ENCODE measurements around the gene BCR. TPM values are rescaled to one million over a fixed set of nuclear protein-coding genes. Genes with fewer than 3 reads are reported as not detected.

Gene BCR
- polyA plus RNA-seq, 4 donors: 31.9 to 63.5 (median 50.2) TPM

DNA sequence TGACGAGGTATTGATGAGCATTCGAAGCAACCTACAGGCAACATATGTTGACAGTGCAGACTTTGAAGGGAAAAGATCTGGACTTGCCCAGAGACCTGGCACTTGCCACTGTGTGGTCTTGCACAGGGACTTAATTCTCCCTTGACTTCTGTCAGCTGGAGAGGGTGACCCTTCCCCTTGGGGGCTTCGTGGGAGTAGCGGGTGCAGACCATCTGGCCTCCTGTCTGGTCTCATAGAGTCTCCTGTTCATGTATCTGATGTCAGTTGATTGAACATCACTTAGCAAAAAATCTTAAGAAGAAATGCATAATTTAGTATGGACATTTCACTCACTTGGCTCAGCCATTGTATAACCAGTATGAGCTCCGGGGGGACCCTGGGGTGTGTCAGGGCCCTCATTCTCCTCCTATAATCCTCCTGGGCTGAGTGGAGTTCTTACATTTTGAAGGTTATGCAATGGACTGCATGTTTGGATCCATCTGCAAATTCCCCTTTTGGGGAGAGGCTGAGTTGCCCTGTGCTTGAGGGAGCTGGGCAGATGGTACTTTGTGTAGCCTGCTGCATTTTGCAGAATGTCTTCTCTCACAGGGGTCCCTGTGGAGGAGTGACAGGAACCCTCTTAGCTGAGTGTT, 13.0 kb downstream of the BCR start:
- no peak for DNase-seq (ENCODE audit: low read depth in 4 of 4, low spot score in 3 of 4)

DNA sequence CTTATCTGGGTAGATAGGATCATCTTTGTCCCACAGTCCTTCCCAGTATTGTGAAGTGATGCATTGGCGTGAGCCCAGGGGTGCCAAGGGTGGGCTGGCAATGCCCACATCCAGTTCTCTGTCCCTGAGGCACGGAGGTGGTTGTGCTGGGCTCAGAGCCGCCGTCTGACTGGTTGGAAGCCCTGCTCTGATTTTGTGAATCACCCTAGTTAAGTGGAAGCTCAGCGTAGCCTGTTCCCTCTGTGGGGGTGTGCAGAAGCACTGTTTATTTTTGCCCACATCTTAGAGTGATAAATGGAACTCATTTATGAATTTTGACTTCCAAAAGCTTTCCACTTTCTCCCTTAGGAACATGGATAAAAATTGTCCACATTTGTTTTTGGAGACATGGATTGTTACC, 13.6 kb downstream of the BCR start:
- DNase-seq (ENCODE audit: low read depth in 4 of 4, low spot score in 3 of 4): no peak

DNA sequence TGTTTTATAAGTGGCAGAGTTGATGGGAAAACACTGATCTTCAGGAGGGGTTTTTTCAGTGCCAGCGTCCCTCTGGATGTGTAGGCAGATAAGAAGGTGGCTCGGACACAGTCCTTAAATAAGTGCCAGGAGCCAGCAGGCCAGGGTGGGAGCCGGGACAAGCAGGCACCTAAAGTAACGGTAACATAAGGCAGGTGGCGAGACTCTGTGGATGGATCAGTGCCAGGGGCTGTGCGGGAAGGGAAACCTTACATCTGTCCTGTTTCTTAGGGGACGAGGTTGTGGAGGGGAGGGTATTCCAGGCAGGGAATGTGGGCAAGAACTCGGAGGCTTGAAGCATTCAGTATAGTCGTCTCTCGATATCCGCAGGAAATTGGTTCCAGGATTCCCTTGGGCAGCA, 15.9 kb downstream of the BCR start:
- no peak for DNase-seq (ENCODE audit: low read depth in 4 of 4, low spot score in 3 of 4)

DNA sequence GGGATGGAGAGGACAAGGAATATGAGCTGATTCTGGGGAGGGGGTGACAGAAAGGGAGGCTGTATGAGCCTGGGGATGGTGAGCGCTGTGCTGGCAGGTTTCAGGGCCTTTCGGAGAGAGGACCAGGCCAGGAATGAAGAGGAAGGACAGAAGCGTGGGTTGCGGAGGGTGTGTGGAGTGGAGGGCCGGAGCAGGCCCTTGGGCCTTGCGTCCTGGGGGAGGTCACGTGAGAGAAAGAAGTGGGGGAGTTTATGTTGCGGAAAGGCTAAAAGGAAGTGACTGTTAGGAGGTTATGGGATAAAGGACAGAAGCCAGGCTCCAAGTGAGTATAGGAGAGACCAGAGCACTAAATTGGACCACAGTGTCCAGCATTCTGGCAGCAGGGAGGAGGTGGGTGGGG, 17.5 kb downstream of the BCR start:
- DNase-seq (ENCODE audit: low read depth in 4 of 4, low spot score in 3 of 4): no peak

DNA sequence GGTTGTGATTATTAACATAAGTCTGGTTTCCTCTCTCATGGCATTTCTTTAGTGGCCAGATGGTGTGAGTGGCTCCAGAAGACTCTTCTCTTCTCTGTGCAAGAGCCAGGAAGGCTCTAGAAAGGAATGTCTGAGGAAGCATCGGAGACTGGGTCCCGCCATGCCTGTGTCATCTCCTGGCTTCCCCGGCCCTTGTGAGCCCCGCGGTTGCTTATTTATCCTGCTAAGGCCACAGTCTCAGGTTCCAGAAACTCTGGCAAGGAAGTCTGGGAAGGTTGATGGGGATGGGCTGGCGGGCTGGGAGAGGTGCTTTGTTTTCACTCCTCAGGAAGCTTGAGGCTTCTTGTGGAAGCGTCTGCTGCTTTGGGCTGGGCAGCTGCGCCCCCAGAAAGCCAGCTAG, 18.9 kb downstream of the BCR start:
- no peak for DNase-seq (ENCODE audit: low read depth in 4 of 4, low spot score in 3 of 4)

DNA sequence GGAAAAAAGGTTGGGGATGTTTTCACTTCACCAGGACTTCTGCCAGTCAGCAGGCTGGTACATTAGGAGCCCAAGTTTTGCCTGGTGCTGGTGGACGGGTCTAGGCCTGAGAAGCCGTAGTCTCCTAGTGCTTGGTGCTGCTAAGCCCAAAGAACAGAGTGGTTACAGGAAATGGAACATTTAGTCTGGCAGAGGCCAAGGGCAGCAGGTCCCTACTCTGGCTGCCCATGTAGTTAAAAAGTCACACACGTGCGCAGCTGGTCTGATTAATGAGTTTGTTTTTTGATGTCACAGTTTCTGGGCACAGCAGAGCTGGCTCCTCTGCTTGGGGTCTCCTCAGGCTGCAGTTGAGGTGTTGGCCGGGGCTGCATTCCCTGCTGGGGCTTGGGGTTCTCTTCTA, 20.6 kb downstream of the BCR start:
- no peak for DNase-seq (ENCODE audit: low read depth in 4 of 4, low spot score in 3 of 4)

DNA sequence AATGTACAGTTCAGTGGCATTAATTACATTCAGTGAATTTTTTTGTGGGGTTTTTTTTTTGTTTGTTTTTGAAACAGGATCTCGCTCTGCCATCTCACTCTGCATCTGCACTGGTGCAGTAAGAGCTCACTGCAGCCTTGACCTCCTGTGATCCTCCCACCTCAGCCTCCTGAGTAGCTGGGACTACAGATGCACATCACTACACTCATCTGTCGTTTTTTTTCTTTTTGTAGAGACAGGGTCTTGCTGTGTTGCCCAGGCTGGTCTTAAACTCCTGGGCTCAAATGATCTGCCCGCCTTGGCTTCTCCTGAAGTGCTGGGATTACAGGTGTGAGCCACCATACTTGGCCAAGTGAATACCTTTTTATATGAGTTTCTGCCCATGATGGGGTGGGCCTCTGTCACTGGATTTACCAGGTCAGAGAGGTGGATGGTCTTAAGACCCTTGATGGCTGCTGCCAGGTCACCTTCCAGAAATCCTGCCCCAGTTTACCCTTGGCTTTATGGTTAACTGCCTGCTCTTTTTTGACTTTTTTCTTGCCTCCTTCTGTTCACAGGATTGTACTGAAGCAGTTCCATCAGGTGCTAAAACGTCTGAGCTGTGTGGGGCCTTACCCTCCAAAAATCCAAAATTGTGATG, 22.6 kb downstream of the BCR start:
- no peak for DNase-seq (ENCODE audit: low read depth in 4 of 4, low spot score in 3 of 4)

DNA sequence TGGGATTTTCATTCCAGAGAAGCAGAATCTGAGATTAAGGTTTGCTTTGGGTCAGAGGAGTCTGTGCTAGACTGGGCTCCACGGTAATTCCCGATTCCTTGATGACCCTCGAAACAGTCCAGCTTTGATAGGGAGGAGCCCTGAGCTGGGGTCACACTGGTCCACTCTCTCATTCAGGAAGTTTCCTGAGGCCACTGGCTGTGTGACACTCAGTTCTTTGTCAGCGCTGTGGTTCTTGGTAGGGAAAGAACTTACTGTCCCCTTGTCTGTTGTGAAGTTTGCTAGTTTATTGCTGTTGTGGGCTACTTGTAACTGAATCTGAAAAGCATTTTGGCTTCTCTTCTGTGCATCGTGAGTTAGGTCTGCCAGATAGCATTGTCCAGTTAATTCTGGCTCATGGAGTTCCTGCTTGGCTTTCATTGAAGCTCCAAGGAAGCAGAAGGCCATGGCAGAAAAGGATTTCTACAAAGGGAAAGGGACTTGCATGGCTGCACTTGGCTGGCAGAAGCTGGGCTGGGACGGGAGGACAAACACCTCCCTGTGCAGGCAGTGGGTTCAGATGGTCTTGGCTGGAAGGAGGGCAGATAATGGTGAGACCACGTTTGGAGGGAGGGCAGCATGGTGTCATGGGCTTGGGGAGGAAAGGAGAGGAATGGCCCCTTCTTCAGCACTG, 23.3 kb downstream of the BCR start:
- DNase-seq (ENCODE audit: low read depth in 4 of 4, low spot score in 3 of 4): no peak

DNA sequence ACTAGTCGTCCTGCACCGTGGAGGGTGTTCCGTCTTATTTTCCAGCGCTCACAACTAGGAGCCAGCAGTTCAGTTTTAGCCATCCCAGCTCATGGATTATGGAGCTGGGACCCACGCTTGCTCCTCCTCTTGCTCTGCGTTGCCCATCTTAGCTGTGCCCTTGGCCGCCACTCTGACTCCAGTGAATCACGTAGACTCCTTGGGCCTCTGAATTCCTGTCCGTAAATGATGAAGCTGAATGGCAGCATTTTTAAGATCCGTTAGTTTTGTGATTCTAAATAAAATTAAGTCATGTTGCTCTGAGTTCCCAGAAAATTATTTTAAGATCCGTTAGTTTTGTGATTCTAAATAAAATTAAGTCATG, 23.8 kb downstream of the BCR start:
- DNase-seq (ENCODE audit: low read depth in 4 of 4, low spot score in 3 of 4): no peak

DNA sequence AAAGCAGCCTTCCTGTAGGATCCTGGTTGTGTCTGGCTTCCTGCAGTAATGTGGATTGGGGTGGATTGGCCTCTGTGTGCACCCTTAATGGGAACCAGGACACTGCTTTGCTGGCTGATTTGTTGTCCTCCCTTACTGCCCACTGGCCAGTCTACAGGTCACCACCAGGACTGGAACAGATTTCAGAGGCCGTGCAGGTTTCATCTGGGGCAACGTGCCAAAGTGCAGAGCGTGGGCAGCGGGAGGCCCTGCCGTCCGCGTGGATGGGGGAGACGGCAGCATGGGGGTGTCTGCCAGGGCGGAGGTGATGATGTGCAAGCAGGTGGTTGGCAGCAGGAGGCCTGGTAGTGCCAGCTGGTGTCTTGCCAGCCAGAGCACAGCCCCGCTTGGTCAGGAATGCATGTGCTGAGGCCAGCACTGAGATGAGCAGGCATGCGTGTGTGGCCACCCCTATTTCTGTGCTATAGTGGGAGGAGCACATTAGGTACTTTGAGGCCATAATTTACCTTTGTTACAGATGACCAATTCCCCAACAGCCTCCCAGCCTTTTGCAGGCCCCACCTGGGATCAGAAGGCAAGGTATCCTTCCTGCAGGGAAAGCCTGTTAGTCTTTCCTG, 24.3 kb downstream of the BCR start:
- DNase-seq (ENCODE audit: low read depth in 4 of 4, low spot score in 3 of 4): no peak

DNA sequence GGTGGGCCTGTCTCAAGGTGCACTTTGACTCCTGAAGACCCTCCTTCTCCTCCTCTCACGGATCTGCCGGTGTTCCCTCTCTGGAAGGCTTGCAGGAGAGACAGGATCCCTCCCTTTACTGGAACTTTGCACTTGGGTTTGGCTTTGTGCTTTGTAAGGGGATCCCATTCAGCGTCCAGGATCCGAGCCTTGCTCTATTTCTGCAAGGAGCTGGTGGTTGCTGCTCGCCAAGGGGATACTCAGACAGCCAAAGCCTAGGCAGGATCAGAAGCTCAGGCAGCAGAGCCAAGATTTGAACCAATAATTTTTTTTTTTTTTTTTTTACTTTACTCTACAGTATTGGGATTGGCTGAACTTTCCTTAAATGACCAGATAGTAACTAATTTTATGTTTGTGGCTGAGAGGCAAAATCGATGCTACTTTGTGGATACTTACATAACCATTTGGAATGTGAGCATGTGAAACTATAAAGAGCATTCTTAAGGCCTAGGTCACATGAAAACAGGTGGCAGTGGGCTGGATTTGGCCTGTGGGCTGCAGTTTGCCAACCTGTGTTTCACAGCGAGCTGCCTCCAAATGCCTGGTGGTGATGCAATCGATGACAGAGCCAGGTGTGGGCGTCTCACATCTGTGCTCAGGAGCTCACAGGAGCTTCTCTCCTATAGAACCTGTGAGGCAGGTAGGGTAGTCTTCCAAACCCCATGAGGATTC, 25.2 kb downstream of the BCR start:
- no peak for DNase-seq (ENCODE audit: low read depth in 4 of 4, low spot score in 3 of 4)

DNA sequence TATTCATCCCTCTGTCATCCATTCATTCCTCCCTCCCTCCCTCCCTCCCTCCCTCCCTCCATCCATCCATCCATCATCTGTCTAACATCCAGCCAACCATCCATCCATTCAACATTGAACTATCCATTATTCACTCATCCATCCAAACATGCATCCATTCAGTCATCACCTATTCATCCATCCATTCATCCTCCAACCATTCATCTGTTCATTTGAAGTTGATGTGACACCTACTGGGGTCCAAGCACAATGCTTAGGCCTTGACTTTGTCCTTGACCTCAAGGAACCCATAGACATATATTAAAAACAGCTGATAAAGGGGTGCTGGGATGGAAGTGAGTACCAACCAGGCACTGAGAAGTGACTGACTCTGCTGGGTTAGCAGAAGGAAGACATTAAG, 26.6 kb downstream of the BCR start:
- DNase-seq (ENCODE audit: low read depth in 4 of 4, low spot score in 3 of 4): no peak

DNA sequence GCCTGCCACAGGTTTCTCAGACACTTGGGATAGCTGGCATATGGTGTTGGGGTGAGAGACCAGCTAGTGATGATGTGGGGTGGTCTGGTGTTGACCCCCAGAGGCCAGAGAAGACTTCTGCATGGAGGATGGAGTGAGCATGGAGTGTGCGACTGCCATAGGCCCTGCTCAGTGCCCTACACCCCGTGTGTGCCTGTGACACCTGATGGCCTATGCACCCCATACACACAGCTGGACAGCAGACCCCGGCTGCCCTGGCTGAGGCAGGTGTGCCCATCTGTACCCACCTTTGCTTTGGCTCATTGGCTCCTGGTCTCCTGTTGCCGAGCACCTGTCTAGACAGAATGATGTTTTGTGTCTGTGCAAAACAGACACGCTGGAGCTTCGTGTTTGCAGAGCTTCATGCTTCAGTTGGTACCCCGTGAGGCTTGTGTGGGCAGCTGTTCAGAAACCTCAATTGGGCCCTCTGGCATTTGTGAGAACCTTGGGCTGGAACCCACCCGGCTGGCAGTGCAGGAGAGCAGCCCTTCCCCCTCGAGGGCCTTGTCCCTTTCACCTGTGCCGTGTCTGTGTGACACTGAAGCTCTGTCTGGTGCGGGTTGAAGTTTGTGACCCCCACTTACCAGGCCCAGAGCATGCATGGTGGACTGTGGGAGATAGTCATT, 27.6 kb downstream of the BCR start:
- no peak for DNase-seq (ENCODE audit: low read depth in 4 of 4, low spot score in 3 of 4)

DNA sequence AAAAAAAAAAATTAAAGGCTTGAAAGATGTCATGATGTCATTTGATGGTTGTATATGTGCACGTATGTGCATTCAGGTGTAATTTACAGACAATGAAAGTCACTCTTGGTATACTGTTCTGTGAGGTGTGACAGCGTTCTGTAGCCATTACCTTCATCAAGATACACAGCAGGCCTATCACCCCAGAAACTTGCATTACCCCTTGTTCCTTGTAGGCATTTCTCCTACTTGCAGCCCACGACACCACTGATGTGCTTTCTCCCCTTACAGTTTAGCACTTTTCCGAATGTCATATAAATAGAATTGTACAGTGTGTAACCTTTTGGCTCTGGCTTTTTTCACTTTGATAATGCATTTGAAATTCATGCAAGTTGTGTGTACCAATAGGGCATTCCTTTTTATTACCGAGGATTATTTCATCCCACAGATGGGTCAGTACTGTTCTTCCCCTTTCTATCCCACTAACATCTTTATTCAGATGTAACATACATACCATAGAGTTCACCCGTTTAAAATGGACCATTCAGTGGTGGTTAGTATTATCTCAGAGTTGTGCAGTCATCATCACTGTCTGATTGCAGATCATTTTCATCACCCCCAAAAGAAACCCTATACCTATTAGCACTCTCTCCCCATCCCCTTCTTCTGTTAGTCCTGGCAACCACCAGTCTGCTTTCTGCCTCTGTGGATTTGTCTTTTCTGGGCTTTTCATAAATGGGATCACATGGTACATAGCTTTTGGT, 30.3 kb downstream of the BCR start:
- DNase-seq (ENCODE audit: low read depth in 4 of 4, low spot score in 3 of 4): no peak

DNA sequence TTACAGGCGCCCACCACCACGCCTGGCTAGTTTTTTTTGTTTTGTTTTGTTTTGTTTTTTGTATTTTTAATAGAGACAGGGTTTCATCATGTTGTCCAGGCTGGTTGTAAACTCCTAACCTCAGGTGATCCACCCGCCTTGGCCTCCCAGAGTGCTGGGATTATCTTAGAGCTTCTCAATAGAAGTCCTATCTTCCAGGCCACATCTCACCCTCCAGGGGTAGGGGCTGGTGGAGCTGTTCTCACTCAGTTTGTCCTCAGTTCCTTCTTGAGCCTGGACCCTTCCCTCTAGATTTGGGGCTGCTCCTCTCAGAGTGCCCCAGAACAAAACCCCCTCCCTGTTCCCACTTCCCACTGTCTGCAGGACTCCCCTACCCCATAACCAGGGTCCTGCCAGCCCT, 31.3 kb downstream of the BCR start:
- no peak for DNase-seq (ENCODE audit: low read depth in 4 of 4, low spot score in 3 of 4)

DNA sequence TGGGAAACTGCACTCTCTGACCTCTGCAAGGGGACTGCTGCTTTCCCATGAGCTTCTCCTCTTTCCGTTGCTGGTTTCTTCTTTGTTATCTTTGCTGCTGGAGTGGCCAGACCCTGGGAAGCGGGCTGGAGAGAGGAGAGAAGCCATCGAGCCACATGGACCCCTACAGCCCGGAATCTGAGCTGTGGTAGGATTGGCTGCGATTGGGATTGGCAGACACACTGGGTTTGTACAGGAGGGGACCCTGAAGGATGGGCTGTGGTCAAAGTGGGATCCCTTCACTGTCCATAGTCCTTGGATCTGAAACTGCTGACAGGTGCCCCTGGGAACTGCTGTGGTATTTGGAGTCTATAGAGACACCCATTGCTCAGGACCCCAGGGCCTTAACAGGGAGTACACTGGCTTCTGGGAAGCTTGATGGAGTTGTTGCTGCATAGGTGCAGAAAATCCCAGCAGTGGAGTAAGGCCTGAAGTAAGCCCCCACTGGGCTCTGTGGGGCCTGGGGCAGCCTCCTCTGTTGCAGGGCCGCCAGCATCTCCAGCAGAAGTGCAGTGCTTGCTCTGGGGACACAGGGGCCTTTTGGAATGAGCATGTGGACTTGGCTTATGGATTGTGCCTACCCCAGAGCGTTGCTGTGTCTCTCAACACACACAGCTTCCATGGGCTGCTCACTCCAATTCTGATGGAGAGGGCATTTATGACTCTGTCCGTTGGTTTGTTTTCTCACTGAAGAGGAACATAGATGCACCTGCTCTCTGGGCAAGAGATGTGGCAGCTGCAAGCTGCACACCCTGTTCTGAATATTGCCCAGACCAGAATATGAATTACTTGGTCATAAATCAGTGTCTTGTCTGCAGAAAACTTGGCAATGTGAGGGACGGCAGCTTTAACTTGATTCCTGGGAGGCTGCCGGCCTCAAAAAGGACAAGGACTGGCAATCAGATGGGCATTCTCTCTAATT, 32.0 kb downstream of the BCR start:
- no peak for DNase-seq (ENCODE audit: low read depth in 4 of 4, low spot score in 3 of 4)

DNA sequence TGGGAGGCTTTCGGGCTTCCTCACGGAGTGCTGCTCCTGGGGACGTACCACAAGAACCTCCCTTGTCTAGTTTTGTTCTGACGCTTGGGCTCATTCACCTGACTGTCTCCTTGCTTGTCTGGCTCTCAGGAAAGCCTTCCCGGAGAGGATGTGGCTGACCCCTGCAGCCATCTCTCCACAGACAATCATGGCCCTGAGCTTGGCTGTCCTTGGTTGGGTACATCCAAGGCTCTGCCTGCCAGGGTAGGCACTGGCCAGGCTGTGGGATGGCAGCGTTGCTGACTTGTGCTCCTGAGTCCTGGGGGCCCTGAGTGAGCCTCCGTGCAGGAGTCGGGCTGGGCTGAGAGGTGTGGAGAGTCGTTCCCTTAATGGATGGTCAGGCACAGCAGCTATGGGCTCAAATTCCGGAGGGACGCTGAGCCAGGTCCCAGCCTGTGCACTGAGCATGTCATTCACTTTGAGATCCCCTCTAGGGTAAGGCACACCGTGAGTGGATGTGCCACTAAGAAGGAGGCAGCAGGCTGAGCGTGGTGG, 32.8 kb downstream of the BCR start:
- DNase-seq (ENCODE audit: low read depth in 4 of 4, low spot score in 3 of 4): no peak

DNA sequence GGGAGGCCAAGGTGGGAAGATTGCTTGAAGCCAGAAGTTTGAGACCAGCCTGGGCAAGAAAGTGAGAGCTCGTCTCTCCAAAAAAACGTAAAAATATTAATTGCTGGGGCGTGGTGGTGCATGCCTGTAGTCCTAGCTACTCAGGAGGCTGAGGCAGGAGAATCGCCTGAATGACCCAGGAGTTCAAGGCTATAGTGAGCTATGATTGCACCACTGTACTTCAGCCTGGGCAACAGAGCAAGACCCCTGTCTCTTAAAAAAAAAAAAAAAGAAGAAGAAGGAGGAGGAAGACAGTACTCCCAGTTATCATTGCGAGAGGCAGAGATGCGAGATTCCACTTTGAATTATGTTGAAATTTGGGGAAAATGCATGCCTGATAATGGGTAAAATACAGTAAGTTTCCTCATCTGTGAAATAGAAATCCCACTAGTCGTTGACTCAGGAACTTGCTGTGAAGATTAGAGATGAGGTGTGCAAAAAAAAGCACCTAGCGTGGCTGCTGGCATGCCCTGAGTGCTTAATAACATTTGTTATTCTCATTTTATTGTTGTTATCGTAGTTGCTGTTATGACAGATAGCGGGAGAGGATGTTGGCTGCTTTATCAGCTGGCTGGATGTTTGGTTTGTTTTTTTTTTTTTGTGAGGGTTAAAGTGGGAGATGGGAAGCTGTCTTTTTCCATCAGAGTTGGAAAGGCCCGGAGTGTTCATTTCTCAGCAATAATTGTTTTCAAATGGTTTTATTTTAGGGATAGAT, 33.4 kb downstream of the BCR start:
- DNase-seq (ENCODE audit: low read depth in 4 of 4, low spot score in 3 of 4): no peak

Measured in left renal pelvis (tissue), 4 donors.